SK-N-SH treated with all-trans-retinoic acid at 6 μM for 48 hours (cell line): Measurements from ENCODE around the gene SV2B.

ENCODE experiments used
- ATAC-seq: fragments of 200-7000 bp; cut with Tn5 transposase; 3 replicates; pipeline ENCODE4 v1.9.1; 2020; ENCODE audit warnings: mild to moderate bottlenecking, moderate library complexity
- ARNTL ChIP-seq: fragments of 450-650 bp; formaldehyde crosslinking; IDR thresholded peaks from 2 replicates; pipeline ENCODE4 v1.5.0; 2020; ENCODE audit warnings: low read depth, mild to moderate bottlenecking, moderate library complexity, borderline replicate concordance
- BACH2 ChIP-seq: fragments of 250-450 bp; sonication (Bioruptor Pico); IDR thresholded peaks from 2 replicates; pipeline ENCODE4 v1.9.0; 2021; ENCODE audit warnings: mild to moderate bottlenecking, borderline replicate concordance
- CSDC2 ChIP-seq: fragments of 250-450 bp; sonication (Bioruptor Pico); IDR thresholded peaks from 2 replicates; pipeline ENCODE4 v1.5.0; 2020; ENCODE audit warnings: mild to moderate bottlenecking, moderate library complexity
- ESRRG ChIP-seq: fragments of 250-450 bp; sonication (Bioruptor Pico); IDR thresholded peaks from 2 replicates; pipeline ENCODE4 v1.6.1; 2021; ENCODE audit warnings: mild to moderate bottlenecking
- GLIS3 ChIP-seq: fragments of 250-450 bp; sonication (Bioruptor Pico); IDR thresholded peaks from 2 replicates; pipeline ENCODE4 v1.5.0; 2020; ENCODE audit warnings: mild to moderate bottlenecking, moderate library complexity
- ISL1 ChIP-seq: fragments of 250-450 bp; sonication (Bioruptor Pico); IDR thresholded peaks from 2 replicates; pipeline ENCODE4 v2.1.2; 2022; ENCODE audit warnings: mild to moderate bottlenecking, moderate library complexity
- OSR1 ChIP-seq: fragments of 250-450 bp; sonication (Bioruptor Pico); IDR thresholded peaks from 2 replicates; pipeline ENCODE4 v1.8.0; 2022; ENCODE audit warnings: moderate library complexity, mild to moderate bottlenecking, inconsistent platforms
- POU6F1 ChIP-seq: fragments of 250-450 bp; sonication (Bioruptor Pico); IDR thresholded peaks from 2 replicates; pipeline ENCODE4 v1.8.0; 2021; ENCODE audit warnings: low read depth, mild to moderate bottlenecking, moderate library complexity, borderline replicate concordance
- PPARA ChIP-seq: fragments of 250-450 bp; sonication (Bioruptor Pico); IDR thresholded peaks from 2 replicates; pipeline ENCODE4 v1.5.0; 2020; ENCODE audit warnings: mild to moderate bottlenecking, borderline replicate concordance
- SNAI2 ChIP-seq: fragments of 250-450 bp; sonication (Bioruptor Pico); IDR thresholded peaks from 2 replicates; pipeline ENCODE4 v1.5.0; 2020; ENCODE audit warnings: mild to moderate bottlenecking, moderate library complexity
- TOX ChIP-seq: fragments of 250-450 bp; sonication (Bioruptor Pico); IDR thresholded peaks from 2 replicates; pipeline ENCODE4 v1.8.0; 2021; ENCODE audit warnings: mild to moderate bottlenecking, moderate library complexity, borderline replicate concordance
- ZC3H10 ChIP-seq: fragments of 250-450 bp; sonication (Bioruptor Pico); IDR thresholded peaks from 2 replicates; pipeline ENCODE4 v1.5.1; 2021; ENCODE audit warnings: mild to moderate bottlenecking, moderate library complexity
- ZFP3 ChIP-seq: fragments of 250-450 bp; sonication (Bioruptor Pico); IDR thresholded peaks from 2 replicates; pipeline ENCODE4 v1.5.0; 2020; ENCODE audit warnings: mild to moderate bottlenecking, moderate library complexity
- ZFP30 ChIP-seq: fragments of 450-650 bp; formaldehyde crosslinking; IDR thresholded peaks from 2 replicates; pipeline ENCODE4 v1.5.0; 2022; ENCODE audit warnings: mild to moderate bottlenecking, moderate library complexity
- ZNF565 ChIP-seq: fragments of 450-650 bp; formaldehyde crosslinking; conservative IDR thresholded peaks from 2 replicates; pipeline ENCODE4 v1.5.0; 2020; ENCODE audit warnings: low read depth, mild to moderate bottlenecking, moderate library complexity
- ZNF70 ChIP-seq: fragments of 450-650 bp; formaldehyde crosslinking; IDR thresholded peaks from 2 replicates; pipeline ENCODE4 v1.5.0; 2020; ENCODE audit warnings: mild to moderate bottlenecking, moderate library complexity
- ZNF8 ChIP-seq: fragments of 450-650 bp; formaldehyde crosslinking; IDR thresholded peaks from 2 replicates; pipeline ENCODE4 v1.5.0; 2020; ENCODE audit warnings: mild to moderate bottlenecking, moderate library complexity
- TF ChIP-seq, protein P1 (sequence below): fragments of 250-450 bp; sonication (Bioruptor Pico); IDR thresholded peaks from 2 replicates; pipeline ENCODE4 v1.5.0; 2020; ENCODE audit warnings: mild to moderate bottlenecking, moderate library complexity
- TF ChIP-seq, protein P2 (sequence below): fragments of 250-450 bp; sonication (Bioruptor Pico); IDR thresholded peaks from 2 replicates; pipeline ENCODE4 v1.8.0; 2020; ENCODE audit warnings: mild to moderate bottlenecking, moderate library complexity, borderline replicate concordance
- TF ChIP-seq, protein P3 (sequence below): fragments of 250-450 bp; sonication (Bioruptor Pico); IDR thresholded peaks from 2 replicates; pipeline ENCODE4 v1.5.1; 2020; ENCODE audit warnings: low read depth, mild to moderate bottlenecking, moderate library complexity

Gene SV2B

DNA sequence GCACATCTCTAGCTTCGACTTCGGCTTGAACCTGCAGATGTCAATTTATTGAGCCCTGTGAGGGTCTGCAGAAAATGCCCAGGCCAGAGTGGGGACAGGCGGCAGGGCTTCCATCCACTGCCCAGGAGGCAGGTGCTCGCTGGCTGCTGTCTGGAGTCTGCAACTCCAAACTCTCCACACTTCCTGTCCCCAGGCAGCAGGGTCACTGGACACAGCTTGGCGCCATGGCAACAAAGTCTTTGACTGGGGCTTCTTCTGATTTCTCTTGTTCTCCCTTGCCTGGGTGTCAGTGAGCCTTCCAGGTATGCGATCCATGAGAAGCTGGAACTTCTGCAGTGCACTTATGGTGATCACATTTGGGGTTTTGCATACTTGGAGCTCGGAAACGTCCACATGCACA, 33.5 kb downstream of the SV2B start:
- no peak for ATAC-seq
- no peak for TF ChIP-seq ZNF565 (CRISPR knock-in tag)
- TF ChIP-seq, protein P1, sequence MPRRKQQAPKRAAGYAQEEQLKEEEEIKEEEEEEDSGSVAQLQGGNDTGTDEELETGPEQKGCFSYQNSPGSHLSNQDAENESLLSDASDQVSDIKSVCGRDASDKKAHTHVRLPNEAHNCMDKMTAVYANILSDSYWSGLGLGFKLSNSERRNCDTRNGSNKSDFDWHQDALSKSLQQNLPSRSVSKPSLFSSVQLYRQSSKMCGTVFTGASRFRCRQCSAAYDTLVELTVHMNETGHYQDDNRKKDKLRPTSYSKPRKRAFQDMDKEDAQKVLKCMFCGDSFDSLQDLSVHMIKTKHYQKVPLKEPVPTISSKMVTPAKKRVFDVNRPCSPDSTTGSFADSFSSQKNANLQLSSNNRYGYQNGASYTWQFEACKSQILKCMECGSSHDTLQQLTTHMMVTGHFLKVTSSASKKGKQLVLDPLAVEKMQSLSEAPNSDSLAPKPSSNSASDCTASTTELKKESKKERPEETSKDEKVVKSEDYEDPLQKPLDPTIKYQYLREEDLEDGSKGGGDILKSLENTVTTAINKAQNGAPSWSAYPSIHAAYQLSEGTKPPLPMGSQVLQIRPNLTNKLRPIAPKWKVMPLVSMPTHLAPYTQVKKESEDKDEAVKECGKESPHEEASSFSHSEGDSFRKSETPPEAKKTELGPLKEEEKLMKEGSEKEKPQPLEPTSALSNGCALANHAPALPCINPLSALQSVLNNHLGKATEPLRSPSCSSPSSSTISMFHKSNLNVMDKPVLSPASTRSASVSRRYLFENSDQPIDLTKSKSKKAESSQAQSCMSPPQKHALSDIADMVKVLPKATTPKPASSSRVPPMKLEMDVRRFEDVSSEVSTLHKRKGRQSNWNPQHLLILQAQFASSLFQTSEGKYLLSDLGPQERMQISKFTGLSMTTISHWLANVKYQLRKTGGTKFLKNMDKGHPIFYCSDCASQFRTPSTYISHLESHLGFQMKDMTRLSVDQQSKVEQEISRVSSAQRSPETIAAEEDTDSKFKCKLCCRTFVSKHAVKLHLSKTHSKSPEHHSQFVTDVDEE (CRISPR knock-in tag) = no peak
- no peak for TF ChIP-seq ESRRG (CRISPR knock-in tag)
- TF ChIP-seq BACH2 = no peak
- no peak for TF ChIP-seq SNAI2
- TF ChIP-seq, protein P2, sequence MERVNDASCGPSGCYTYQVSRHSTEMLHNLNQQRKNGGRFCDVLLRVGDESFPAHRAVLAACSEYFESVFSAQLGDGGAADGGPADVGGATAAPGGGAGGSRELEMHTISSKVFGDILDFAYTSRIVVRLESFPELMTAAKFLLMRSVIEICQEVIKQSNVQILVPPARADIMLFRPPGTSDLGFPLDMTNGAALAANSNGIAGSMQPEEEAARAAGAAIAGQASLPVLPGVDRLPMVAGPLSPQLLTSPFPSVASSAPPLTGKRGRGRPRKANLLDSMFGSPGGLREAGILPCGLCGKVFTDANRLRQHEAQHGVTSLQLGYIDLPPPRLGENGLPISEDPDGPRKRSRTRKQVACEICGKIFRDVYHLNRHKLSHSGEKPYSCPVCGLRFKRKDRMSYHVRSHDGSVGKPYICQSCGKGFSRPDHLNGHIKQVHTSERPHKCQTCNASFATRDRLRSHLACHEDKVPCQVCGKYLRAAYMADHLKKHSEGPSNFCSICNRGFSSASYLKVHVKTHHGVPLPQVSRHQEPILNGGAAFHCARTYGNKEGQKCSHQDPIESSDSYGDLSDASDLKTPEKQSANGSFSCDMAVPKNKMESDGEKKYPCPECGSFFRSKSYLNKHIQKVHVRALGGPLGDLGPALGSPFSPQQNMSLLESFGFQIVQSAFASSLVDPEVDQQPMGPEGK (CRISPR knock-in tag) = no peak
- no peak for TF ChIP-seq PPARA (CRISPR knock-in tag)
- TF ChIP-seq GLIS3 = no peak
- no peak for TF ChIP-seq OSR1 (CRISPR knock-in tag)
- TF ChIP-seq ZFP3 = no peak
- no peak for TF ChIP-seq ARNTL
- TF ChIP-seq CSDC2 (CRISPR knock-in tag) = no peak
- TF ChIP-seq, protein P3, sequence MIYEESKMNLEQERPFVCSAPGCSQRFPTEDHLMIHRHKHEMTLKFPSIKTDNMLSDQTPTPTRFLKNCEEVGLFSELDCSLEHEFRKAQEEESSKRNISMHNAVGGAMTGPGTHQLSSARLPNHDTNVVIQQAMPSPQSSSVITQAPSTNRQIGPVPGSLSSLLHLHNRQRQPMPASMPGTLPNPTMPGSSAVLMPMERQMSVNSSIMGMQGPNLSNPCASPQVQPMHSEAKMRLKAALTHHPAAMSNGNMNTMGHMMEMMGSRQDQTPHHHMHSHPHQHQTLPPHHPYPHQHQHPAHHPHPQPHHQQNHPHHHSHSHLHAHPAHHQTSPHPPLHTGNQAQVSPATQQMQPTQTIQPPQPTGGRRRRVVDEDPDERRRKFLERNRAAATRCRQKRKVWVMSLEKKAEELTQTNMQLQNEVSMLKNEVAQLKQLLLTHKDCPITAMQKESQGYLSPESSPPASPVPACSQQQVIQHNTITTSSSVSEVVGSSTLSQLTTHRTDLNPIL = no peak

- ATAC-seq = no peak
- TF ChIP-seq ZNF565 (CRISPR knock-in tag) (no peak), CSDC2 (CRISPR knock-in tag) (no peak), ZC3H10 (no peak), ARNTL (no peak), OSR1 (CRISPR knock-in tag) (no peak), TOX (CRISPR knock-in tag) (no peak), SNAI2 (no peak), ZNF8 (CRISPR knock-in tag) (no peak), POU6F1 (CRISPR knock-in tag) (no peak), ZNF70 (CRISPR knock-in tag) (no peak), GLIS3 (no peak), ESRRG (CRISPR knock-in tag) (no peak), ZFP30 (CRISPR knock-in tag) (no peak), ISL1 (CRISPR knock-in tag) (no peak)
- TF ChIP-seq, protein P1 (CRISPR knock-in tag) = no peak
- TF ChIP-seq, protein P2 (CRISPR knock-in tag) = no peak
Measured at GRCh38 chr15:91135201-91136130, 35.4 kb downstream of the SV2B start.
